ENCODE results near the gene ATP8B4. TPM values are rescaled to one million over a fixed set of nuclear protein-coding genes. Genes with fewer than 3 reads are reported as not detected.

ATP8B4 gene
- total and polyA plus RNA-seq, 5 donors from 2014 or later, result 2.8 TPM; not detected in 4

DNA sequence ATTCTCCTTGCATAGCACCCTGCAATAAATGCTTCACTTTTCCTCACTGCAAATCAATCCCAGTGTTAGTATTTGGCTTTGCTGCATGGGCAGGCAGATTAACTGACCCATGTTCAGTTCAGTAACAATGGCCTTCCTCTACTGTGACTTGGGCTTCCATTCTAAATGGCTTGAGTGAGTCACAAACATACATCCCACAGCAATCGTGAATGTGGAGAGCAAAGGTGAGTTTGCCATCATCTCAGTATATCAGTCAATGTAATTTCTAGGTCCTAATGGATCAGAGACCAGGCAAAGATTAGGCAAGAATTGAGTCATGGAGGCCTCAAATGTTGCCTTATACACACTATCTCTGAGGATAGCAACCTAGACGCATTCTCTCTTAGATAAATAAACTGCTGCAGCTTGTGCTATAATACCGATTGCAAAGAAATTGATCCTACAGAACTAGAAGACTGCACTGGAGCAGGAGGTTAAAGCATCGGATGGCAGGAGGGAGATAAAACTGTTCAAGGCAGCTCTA is 8.3 kb upstream of the ATP8B4 start:
- Mint-ChIP-seq H3K36me3 (peaks cover 4% of the 10 kb centered on the region), H3K27ac (peak overlapping the region in 1 of 3 donors; percentile 54), H3K9me3 (peaks cover 0 to 9% (median 3%) of the 10 kb centered on the region in 7 donors), H3K4me3 (no peak overlapping the region), H3K27me3 (no peaks in the 10 kb centered on the region), H3K4me1 (no peaks in the 10 kb centered on the region)
- no peaks in the 10 kb centered on the region for H3K4me1 ChIP-seq (ENCODE audit: control insufficient read depth, insufficient read depth, low read length, poor library complexity, severe bottlenecking)
- no peak overlapping the region for H3K27ac ChIP-seq (ENCODE audit: insufficient read depth, low read length, poor library complexity, severe bottlenecking)
- H3K36me3 ChIP-seq (ENCODE audit: control insufficient read depth, insufficient read depth, low read length), result no peaks in the 10 kb centered on the region
- no peak overlapping the region for H3K4me3 ChIP-seq (ENCODE audit: low read depth, low read length)
- peaks cover 0 to 3% of the 10 kb centered on the region in 2 experiments for H3K9me3 ChIP-seq (ENCODE audit: control insufficient read depth in 2 of 2, low read length in 2 of 2)
- no peaks in the 10 kb centered on the region for H3K27me3 ChIP-seq (ENCODE audit: control insufficient read depth, insufficient read depth, low read length)
- DNase-seq (no peak), ATAC-seq (ENCODE audit: low read depth in 2 of 2) (no peak)

DNA sequence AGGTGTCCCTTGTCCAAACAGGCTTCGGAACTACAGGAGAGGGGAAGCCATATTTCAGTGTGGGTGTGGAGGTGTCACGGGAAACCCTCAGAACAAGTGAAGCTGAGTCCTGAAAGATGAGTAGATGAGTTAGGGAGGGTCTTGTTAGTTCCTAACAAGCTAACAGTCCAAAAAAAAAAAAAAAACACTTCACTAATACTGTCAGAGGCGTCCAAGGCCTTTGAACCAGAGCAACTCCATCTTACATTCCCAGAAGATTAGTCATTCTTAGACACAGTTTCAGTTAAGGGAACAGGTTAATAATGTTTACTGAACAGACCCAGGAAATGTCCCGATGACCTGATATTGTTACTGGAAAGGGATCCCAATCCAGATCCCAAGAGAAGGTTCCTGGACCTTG is 7.0 kb upstream of the ATP8B4 start:
- H3K36me3 Mint-ChIP-seq, result peaks cover 4% of the 10 kb centered on the region
- H3K4me1 Mint-ChIP-seq, result no peaks in the 10 kb centered on the region
- H3K4me3 Mint-ChIP-seq, result no peak overlapping the region
- H3K27ac Mint-ChIP-seq, result no peak overlapping the region
- Histone ChIP-seq H3K27me3 (ENCODE audit: control insufficient read depth, insufficient read depth, low read length) (no peaks in the 10 kb centered on the region), H3K4me1 (ENCODE audit: control insufficient read depth, insufficient read depth, low read length, poor library complexity, severe bottlenecking) (no peaks in the 10 kb centered on the region), H3K9me3 (ENCODE audit: control insufficient read depth in 2 of 2, low read length in 2 of 2) (peaks cover 0 to 3% of the 10 kb centered on the region in 2 experiments), H3K4me3 (ENCODE audit: low read depth, low read length) (no peak overlapping the region), H3K36me3 (ENCODE audit: control insufficient read depth, insufficient read depth, low read length) (no peaks in the 10 kb centered on the region), H3K27ac (ENCODE audit: insufficient read depth, low read length, poor library complexity, severe bottlenecking) (no peak overlapping the region)
- no peak for ATAC-seq (ENCODE audit: low read depth in 2 of 2)
- DNase-seq, result no peak
- peaks cover 3% of the 10 kb centered on the region for H3K27me3 Mint-ChIP-seq
- peaks cover 0 to 8% (median 3%) of the 10 kb centered on the region in 7 donors for H3K9me3 Mint-ChIP-seq

DNA sequence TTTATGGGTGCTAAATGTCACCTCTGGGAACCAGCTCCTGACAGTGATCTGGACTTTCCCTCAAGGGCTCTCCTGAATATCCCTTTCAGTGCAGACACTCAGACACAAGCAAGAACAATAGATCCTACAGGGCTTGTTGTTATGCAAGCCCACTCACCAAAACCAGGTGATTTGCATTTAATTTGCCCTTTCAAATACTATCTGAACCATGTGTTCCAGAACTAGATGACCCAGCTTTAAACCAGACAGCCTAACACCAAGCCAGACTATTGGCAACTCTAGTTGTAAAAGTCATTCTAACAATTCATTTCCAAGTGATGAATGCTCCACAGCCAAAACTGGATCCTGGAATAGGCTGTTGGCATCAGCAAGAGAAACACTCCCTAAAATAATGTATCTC is 5.6 kb upstream of the ATP8B4 start:
- no peak for ATAC-seq (ENCODE audit: low read depth in 2 of 2)
- Mint-ChIP-seq H3K4me1 (no peaks in the 10 kb centered on the region), H3K36me3 (peaks cover 4% of the 10 kb centered on the region), H3K27me3 (peaks cover 7% of the 10 kb centered on the region), H3K27ac (no peak overlapping the region), H3K4me3 (no peak overlapping the region), H3K9me3 (peaks cover 0 to 8% (median 3%) of the 10 kb centered on the region in 7 donors)
- Histone ChIP-seq H3K9me3 (ENCODE audit: control insufficient read depth in 2 of 2, low read length in 2 of 2) (peaks cover 0 to 3% of the 10 kb centered on the region in 2 experiments), H3K27ac (ENCODE audit: insufficient read depth, low read length, poor library complexity, severe bottlenecking) (no peak overlapping the region), H3K4me3 (ENCODE audit: low read depth, low read length) (no peak overlapping the region), H3K36me3 (ENCODE audit: control insufficient read depth, insufficient read depth, low read length) (no peaks in the 10 kb centered on the region), H3K4me1 (ENCODE audit: control insufficient read depth, insufficient read depth, low read length, poor library complexity, severe bottlenecking) (no peaks in the 10 kb centered on the region), H3K27me3 (ENCODE audit: control insufficient read depth, insufficient read depth, low read length) (no peaks in the 10 kb centered on the region)
- DNase-seq, result no peak

DNA sequence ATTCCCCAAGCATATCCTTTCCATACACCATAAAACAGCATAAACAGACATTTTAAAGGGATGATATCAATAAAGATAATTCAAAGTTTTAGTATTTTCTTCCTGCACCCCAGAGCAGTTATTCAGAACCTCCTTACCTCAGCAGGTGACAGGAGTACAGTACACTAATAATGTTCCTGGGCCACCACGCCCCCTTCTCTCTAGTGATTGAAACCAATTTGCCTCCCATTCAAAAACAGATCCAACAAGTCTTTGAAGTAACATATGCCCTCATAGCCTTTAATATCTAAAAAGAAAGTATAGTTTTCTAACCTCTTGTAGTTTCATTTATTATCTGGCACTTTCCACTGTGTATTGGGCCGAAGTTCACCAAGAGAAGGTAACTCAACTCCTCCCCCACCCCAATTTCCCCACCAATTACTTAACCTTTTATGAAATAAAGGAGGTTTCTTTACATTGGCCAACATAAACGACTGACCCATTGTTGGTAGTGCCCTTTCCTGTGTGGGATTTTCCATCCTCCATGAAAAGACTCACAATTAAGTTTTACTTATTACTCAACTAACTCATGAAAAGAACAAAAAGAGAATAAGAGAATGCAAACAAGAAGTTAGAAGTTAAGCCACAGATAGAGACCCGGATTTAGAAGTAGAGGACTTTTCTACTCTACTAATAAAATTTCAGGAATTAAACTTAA is 5.0 kb upstream of the ATP8B4 start:
- no peak overlapping the region for H3K27ac ChIP-seq (ENCODE audit: insufficient read depth, low read length, poor library complexity, severe bottlenecking)
- peaks cover 0 to 3% of the 10 kb centered on the region in 2 experiments for H3K9me3 ChIP-seq (ENCODE audit: control insufficient read depth in 2 of 2, low read length in 2 of 2)
- peaks cover 7% of the 10 kb centered on the region for H3K27me3 Mint-ChIP-seq
- H3K9me3 Mint-ChIP-seq, result peaks cover 0 to 8% (median 3%) of the 10 kb centered on the region in 7 donors
- no peak for ATAC-seq (ENCODE audit: low read depth in 2 of 2)
- no peaks in the 10 kb centered on the region for H3K27me3 ChIP-seq (ENCODE audit: control insufficient read depth, insufficient read depth, low read length)
- peaks cover 4% of the 10 kb centered on the region for H3K36me3 Mint-ChIP-seq
- DNase-seq, result no peak
- no peaks in the 10 kb centered on the region for H3K36me3 ChIP-seq (ENCODE audit: control insufficient read depth, insufficient read depth, low read length)
- H3K27ac Mint-ChIP-seq, result no peak overlapping the region
- no peak overlapping the region for H3K4me3 Mint-ChIP-seq
- no peaks in the 10 kb centered on the region for H3K4me1 Mint-ChIP-seq
- no peak overlapping the region for H3K4me3 ChIP-seq (ENCODE audit: low read depth, low read length)
- no peaks in the 10 kb centered on the region for H3K4me1 ChIP-seq (ENCODE audit: control insufficient read depth, insufficient read depth, low read length, poor library complexity, severe bottlenecking)

DNA sequence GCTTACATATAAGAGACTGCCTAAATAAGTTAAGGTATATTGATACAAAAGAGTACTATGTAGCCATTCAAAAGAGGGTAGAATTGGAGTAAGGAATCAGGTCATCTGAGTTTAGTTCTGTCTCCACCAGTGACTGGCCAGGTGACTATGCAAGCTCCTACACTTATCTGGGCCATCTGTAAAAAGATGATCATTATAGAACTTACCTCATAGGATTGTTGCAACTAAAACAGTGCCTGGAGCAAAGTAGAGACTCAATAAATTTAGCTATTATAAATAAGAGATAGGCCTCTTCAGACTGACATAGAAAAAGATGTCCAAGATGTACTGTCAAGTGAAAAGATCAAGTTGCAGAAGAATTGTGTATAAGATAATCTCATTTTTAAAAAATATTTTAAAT is 1.7 kb upstream of the ATP8B4 start:
- H3K4me3 Mint-ChIP-seq, result no peak overlapping the region
- peaks cover 0 to 3% of the 10 kb centered on the region in 2 experiments for H3K9me3 ChIP-seq (ENCODE audit: control insufficient read depth in 2 of 2, low read length in 2 of 2)
- no peaks in the 10 kb centered on the region for H3K36me3 ChIP-seq (ENCODE audit: control insufficient read depth, insufficient read depth, low read length)
- no peaks in the 10 kb centered on the region for H3K4me1 ChIP-seq (ENCODE audit: control insufficient read depth, insufficient read depth, low read length, poor library complexity, severe bottlenecking)
- peaks cover 4% of the 10 kb centered on the region for H3K36me3 Mint-ChIP-seq
- H3K27ac ChIP-seq (ENCODE audit: insufficient read depth, low read length, poor library complexity, severe bottlenecking), result no peak overlapping the region
- peaks cover 3 to 10% (median 4%) of the 10 kb centered on the region in 7 donors for H3K9me3 Mint-ChIP-seq
- DNase-seq (no peak), ATAC-seq (ENCODE audit: low read depth in 2 of 2) (no peak)
- no peak overlapping the region for H3K4me3 ChIP-seq (ENCODE audit: low read depth, low read length)
- H3K27me3 ChIP-seq (ENCODE audit: control insufficient read depth, insufficient read depth, low read length), result peaks cover 2% of the 10 kb centered on the region
- H3K27ac Mint-ChIP-seq, result no peak overlapping the region
- H3K4me1 Mint-ChIP-seq, result no peaks in the 10 kb centered on the region
- H3K27me3 Mint-ChIP-seq, result peaks cover 18% of the 10 kb centered on the region

DNA sequence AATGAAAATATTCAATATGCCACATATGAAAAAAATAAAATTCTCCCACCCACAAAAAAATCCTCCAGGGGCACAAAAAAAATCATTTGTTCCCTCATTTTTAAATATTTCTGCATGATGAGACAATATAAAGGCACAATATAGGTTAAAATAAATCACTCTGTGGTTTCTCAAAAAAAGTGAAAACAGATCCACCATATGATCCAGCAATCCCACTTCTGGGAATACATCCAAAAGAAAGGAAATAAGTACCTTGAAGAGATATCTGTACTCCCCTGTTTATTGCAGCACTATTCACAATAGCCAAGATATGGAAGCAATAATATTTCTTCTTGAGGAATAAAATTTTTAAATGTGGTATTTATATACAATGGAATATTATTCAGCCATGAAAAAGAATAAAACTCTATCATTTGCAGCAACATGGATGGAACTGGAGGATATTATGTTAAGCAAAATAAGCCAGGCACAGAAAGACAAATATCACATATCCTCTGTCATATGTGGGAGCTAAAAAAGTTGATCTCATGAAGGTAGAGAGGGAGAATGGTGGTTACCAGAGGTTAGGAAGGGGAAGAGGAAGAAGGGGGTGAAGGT is 1.5 kb downstream of the ATP8B4 start:
- no peak overlapping the region for H3K27ac Mint-ChIP-seq
- Histone ChIP-seq H3K27ac (ENCODE audit: insufficient read depth, low read length, poor library complexity, severe bottlenecking) (no peak overlapping the region), H3K36me3 (ENCODE audit: control insufficient read depth, insufficient read depth, low read length) (no peaks in the 10 kb centered on the region), H3K27me3 (ENCODE audit: control insufficient read depth, insufficient read depth, low read length) (peaks cover 8% of the 10 kb centered on the region), H3K4me3 (ENCODE audit: low read depth, low read length) (no peak overlapping the region), H3K4me1 (ENCODE audit: control insufficient read depth, insufficient read depth, low read length, poor library complexity, severe bottlenecking) (no peaks in the 10 kb centered on the region), H3K9me3 (ENCODE audit: control insufficient read depth in 2 of 2, low read length in 2 of 2) (no peaks in the 10 kb centered on the region)
- no peak for DNase-seq
- no peaks in the 10 kb centered on the region for H3K4me1 Mint-ChIP-seq
- peaks cover 0 to 5% (median 3%) of the 10 kb centered on the region in 7 donors for H3K9me3 Mint-ChIP-seq
- ATAC-seq (ENCODE audit: low read depth in 2 of 2), result no peak
- H3K27me3 Mint-ChIP-seq, result peaks cover 23% of the 10 kb centered on the region
- no peaks in the 10 kb centered on the region for H3K36me3 Mint-ChIP-seq
- H3K4me3 Mint-ChIP-seq, result no peak overlapping the region

DNA sequence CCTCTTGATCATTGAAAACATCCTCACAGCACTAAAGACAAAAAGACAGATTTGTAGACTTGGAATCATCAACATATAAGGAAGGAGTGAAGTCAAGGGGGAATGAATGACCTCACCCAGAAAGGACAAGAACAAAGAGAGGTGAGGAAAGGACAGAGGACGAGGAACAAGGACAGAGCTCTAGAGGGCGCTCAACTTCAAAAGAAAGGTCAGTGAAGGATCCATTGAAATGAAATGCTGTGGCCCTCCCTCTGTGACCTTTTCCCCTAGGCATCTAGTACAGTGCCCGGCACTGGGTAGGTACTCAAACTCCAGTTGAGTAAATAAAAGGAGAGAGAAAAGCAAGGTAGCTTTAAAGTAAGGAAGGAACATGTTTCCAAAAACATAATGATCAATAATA is 2.6 kb downstream of the ATP8B4 start:
- DNase-seq, result no peak
- Histone ChIP-seq H3K27me3 (ENCODE audit: control insufficient read depth, insufficient read depth, low read length) (peaks cover 10% of the 10 kb centered on the region), H3K4me3 (ENCODE audit: low read depth, low read length) (no peak overlapping the region), H3K9me3 (ENCODE audit: control insufficient read depth in 2 of 2, low read length in 2 of 2) (no peaks in the 10 kb centered on the region), H3K36me3 (ENCODE audit: control insufficient read depth, insufficient read depth, low read length) (no peaks in the 10 kb centered on the region), H3K27ac (ENCODE audit: insufficient read depth, low read length, poor library complexity, severe bottlenecking) (no peak overlapping the region), H3K4me1 (ENCODE audit: control insufficient read depth, insufficient read depth, low read length, poor library complexity, severe bottlenecking) (no peaks in the 10 kb centered on the region)
- no peak for ATAC-seq (ENCODE audit: low read depth in 2 of 2)
- Mint-ChIP-seq H3K9me3 (peaks cover 0 to 7% (median 3%) of the 10 kb centered on the region in 7 donors), H3K27ac (no peak overlapping the region), H3K36me3 (no peaks in the 10 kb centered on the region), H3K4me3 (no peak overlapping the region), H3K27me3 (peaks cover 26% of the 10 kb centered on the region), H3K4me1 (no peaks in the 10 kb centered on the region)

Data from CD4-positive, CD25-positive, alpha-beta regulatory T cell (primary cell).